Kidney epithelial cell (primary cell): ENCODE measurements around the gene PRSS36. TPM values are rescaled to one million over a fixed set of nuclear protein-coding genes. Genes with fewer than 3 reads are reported as not detected.
"Not testable (repeated sequence)": the region's sequence is repeated elsewhere in the genome, so short reads cannot be mapped to it uniquely, and the experiment has no call there.

Source experiments
- DNase-seq: peaks from one replicate; pipeline ENCODE4 v3.0.0-alpha.2; 2010; ENCODE audit warnings: low read depth
- H3K27me3 ChIP-seq: 2 replicates; pipeline ENCODE4 v1.6.0; 2011; ENCODE audit warnings: low read length; ENCODE audit not compliant: control insufficient read depth, insufficient read depth
- H3K36me3 ChIP-seq: 2 replicates; pipeline ENCODE4 v1.5.1; 2011; ENCODE audit warnings: low read length; ENCODE audit not compliant: control insufficient read depth, insufficient read depth
- H3K4me3 ChIP-seq: 2 replicates; pipeline ENCODE4 v1.5.1; 2011; ENCODE audit warnings: low read depth, mild to moderate bottlenecking, control low read depth, low read length
- CTCF ChIP-seq: IDR thresholded peaks from 2 replicates; pipeline ENCODE4 v1.5.1; 2011; ENCODE audit warnings: mild to moderate bottlenecking, moderate library complexity, low read length, control low read depth, inconsistent platforms; ENCODE audit not compliant: insufficient read depth, poor library complexity, severe bottlenecking
- total RNA-seq: library from RNA; depleted of rRNA; stranded (reverse); fragments of >200 nt; gene quantifications from 2 replicates; pipeline ENCODE4 v1.2.3, GENCODE V29; 2015

Gene PRSS36
- total RNA-seq, 1 donor from 2014 or later: 1.5 TPM

GRCh38 chr16:31145398-31145990 is 4.4 kb downstream of the PRSS36 start:
- TF ChIP-seq CTCF: no peak
- no peak overlapping the region for H3K4me3 ChIP-seq
- DNase-seq: no peak
- H3K36me3 ChIP-seq: no peaks in the 10 kb centered on the region
- peaks cover 31% of the 10 kb centered on the region for H3K27me3 ChIP-seq

- peaks cover 29% of the 10 kb centered on the region for H3K27me3 ChIP-seq
- H3K4me3 ChIP-seq, H3K36me3 ChIP-seq, DNase-seq: not testable (repeated sequence)
These were observed 5.4 kb downstream of the PRSS36 start for GRCh38 chr16:31144418-31144817.

GRCh38 chr16:31143694-31144148 is 6.1 kb downstream of the PRSS36 start:
- no peak for TF ChIP-seq CTCF
- Histone ChIP-seq H3K4me3 (no peak overlapping the region), H3K36me3 (no peaks in the 10 kb centered on the region), H3K27me3 (peaks cover 23% of the 10 kb centered on the region)
- no peak for DNase-seq

GRCh38 chr16:31143011-31143693 is 6.7 kb downstream of the PRSS36 start:
- no peak for DNase-seq
- Histone ChIP-seq H3K27me3 (peaks cover 17% of the 10 kb centered on the region), H3K4me3 (no peak overlapping the region), H3K36me3 (no peaks in the 10 kb centered on the region)
- TF ChIP-seq CTCF: no peak

DNA sequence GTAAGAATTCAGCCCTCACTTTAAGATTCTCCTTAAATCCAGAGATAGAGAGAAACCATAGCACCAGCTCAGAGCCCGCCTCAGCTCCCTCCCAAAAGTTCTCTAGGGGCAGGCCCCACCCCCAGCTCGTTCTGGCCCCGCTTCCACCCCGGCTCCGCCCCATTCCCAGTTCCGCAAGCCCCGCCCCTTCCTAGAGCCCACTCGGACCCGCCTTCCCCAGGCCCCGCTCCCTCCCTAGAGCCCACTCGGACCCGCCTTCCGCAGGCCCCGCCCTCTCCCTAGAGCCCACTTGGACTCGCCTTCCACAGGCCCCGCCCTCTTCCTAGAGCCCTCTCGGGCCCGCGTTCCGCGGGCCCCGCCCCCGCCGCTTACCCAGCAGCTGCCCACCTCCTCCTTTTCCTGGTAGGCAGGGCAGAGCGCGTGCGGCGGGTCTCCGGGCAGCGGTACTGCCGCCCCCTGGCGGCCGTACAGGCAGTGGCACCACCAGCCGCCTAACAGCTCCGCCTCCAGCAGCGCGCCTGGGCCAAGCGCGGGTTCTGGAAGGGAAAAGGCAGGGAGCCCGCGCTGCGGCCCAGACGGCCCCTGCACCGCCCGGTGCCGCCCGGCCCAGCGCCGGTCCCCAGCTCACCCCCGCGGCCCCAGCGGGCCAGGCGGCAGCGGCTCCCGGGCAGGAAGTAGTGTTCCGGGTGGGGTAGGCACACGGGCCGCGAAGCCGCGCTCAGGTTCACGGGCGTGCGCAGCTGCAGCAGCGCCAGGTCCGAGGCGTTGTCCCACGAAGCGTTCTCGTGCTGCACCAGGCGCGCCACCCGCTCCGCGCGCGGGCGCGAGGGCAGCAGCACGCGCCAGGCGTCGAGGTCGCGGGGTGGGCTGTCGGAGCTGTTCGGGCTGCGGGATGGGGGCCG is 7.5 kb downstream of the PRSS36 start:
- Histone ChIP-seq H3K27me3 (peaks cover 12% of the 10 kb centered on the region), H3K4me3 (peak overlapping the region; percentile 30), H3K36me3 (no peaks in the 10 kb centered on the region)
- TF ChIP-seq CTCF: peak; percentile 83
- peak; percentile 87 for DNase-seq

DNA sequence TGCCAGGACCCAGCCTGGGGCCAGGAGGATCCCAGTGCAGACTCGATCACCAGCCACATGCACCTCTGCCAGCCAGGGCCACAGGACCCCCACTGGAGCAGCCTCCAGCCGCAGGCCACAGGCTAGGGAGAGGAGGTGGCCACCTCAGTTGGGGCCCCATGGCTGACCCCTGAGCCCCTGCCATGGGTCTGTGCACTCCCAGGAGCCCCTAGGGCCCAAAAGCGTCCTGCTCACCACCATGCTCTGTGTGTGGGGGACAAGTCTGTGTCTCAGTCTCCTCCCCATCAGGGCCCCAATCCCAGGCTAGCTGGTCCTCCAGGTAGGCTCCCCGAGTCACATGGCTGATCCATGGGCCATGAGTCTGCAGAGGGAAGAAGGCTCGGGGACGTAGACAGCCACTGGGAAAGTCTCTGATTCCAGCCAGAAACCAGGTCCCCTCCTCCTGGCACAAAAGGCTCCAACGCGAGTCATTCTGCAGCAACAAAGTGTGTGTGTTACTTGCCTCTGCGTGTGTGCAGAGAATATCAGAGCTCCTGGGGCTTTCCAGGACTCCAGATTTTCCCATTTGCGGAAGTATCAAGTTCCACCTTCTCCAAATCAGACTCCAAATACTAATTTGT is 8.3 kb downstream of the PRSS36 start:
- no peak overlapping the region for H3K4me3 ChIP-seq
- TF ChIP-seq CTCF: no peak
- peaks cover 6% of the 10 kb centered on the region for H3K27me3 ChIP-seq
- no peaks in the 10 kb centered on the region for H3K36me3 ChIP-seq
- DNase-seq: no peak

DNA sequence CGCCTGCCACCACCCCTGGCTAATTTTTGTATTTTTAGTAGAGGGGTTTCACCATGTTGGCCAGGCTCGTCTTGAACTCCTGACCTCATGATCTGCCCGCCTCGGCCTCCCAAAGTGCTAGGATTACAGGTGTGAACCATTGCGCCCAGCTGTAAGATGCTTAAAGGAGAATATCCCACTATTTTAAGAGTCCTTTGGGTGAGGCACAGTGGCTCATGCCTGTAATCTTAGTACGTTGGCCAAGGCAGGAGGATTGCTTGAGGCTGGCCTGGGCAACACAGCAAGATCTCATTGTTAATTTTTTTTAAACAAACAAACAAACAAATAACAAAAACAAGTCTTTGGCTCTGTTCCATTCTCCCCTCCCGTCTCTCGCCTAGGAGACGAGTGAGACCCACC is 8.8 kb downstream of the PRSS36 start:
- DNase-seq, H3K4me3 ChIP-seq, H3K36me3 ChIP-seq, H3K27me3 ChIP-seq: not testable (repeated sequence)
